ENCODE data around the gene GAS2L1.

GRCh38 chr22:29337631-29338284, 31.3 kb downstream of the GAS2L1 start:
- TF ChIP-seq CTCF (IDR thresholded peaks at IDR 0.05), result no peak
- no peak for TF ChIP-seq POLR2A (IDR thresholded peaks at IDR 0.05)

Measured in stomach (tissue), 4 donors.